K562 (cell line): ENCODE results near the gene PPP1R12C. TPM values are rescaled to one million over a fixed set of nuclear protein-coding genes. Genes with fewer than 3 reads are reported as not detected.
"Not testable (repeated sequence)": the region's sequence is repeated elsewhere in the genome, so short reads cannot be mapped to it uniquely, and the experiment has no call there.

Experiments used
- ATAC-seq: fragments of 200-7000 bp; cut with Tn5 transposase; 3 replicates; pipeline ENCODE4 v1.9.1; 2020; ENCODE audit warnings: moderate library complexity
- BruUV-seq: library from RNA; stranded (reverse); fragments of 400-500 nt; replicated peaks from 2 replicates; lab custom pipeline; 2021; lab: Mats Ljungman, UMichigan
- CTCF ChIA-PET: fragments of 300-600 bp; formaldehyde crosslinking; extraction: SDS; loops from one replicate; lab custom pipeline; 2021; ENCODE audit warnings: low intra/inter-chr PET ratio; lab: Yijun Ruan, JAX
- POLR2A ChIA-PET: fragments of 300-600, 350-650 bp; sonication (Branson Sonifier 250); formaldehyde crosslinking; extraction: SDS; loops from one replicate; lab custom pipeline; 2021; ENCODE audit warnings: antibody characterized with exemption, inconsistent platforms; lab: Yijun Ruan, JAX
- DNase-seq, 4 experiments: peaks; one replicate each; pipeline versions ENCODE4 v3.0.0 to v3.0.0-alpha.2; 2011 to 2018; ENCODE audit warnings: low spot score in 3 of 4, mixed read lengths in 3 of 4; ENCODE audit errors: extremely low read depth in 1 of 4
- FAIRE-seq: peaks from 2 replicates; lab custom pipeline; 2011; peaks lifted over from hg19 to GRCh38; lab: Jason Lieb, UNC
- H2AFZ ChIP-seq: 2 replicates; pipeline ENCODE4 v1.6.0; 2011; ENCODE audit warnings: low read depth, low read length, control low read depth, inconsistent platforms
- H3K27ac ChIP-seq: fragments of 200-600 bp; 3 replicates; pipeline ENCODE4 v1.8.0; 2011; ENCODE audit warnings: low read depth, mild to moderate bottlenecking, control low read depth, inconsistent platforms, low read length, moderate library complexity, mixed read lengths; ENCODE audit errors: extremely low read depth
- H3K27me3 ChIP-seq, 2 experiments: fragments of 300-600 bp in 1 of 2; 2 replicates in 1 of 2; 3 replicates in 1 of 2; pipeline versions ENCODE4 v1.6.0 to v1.8.0; 2011; ENCODE audit warnings: inconsistent platforms in 2 of 2, low read length in 2 of 2, mild to moderate bottlenecking in 1 of 2, mixed read lengths in 1 of 2, moderate library complexity in 1 of 2; ENCODE audit not compliant: control insufficient read depth in 2 of 2, insufficient read depth in 2 of 2
- H3K36me3 ChIP-seq: fragments of 300-600 bp; 3 replicates; pipeline ENCODE4 v1.8.0; 2011; ENCODE audit warnings: mild to moderate bottlenecking, low read length, inconsistent platforms; ENCODE audit not compliant: control insufficient read depth, insufficient read depth
- H3K4me1 ChIP-seq, 2 experiments: fragments of 200-600 bp in 1 of 2; replicated peaks in 1 of 2; 2 replicates in 1 of 2; 3 replicates in 1 of 2; pipeline versions ENCODE4 v1.5.1 to v1.8.0; 2011; ENCODE audit warnings: inconsistent platforms in 2 of 2, low read length in 2 of 2, mild to moderate bottlenecking in 1 of 2, mixed read lengths in 1 of 2, moderate library complexity in 1 of 2; ENCODE audit not compliant: control insufficient read depth in 2 of 2, insufficient read depth in 2 of 2
- H3K4me2 ChIP-seq: 2 replicates; pipeline ENCODE4 v1.6.1; 2011; ENCODE audit warnings: low read length, control low read depth, inconsistent platforms, mixed read lengths; ENCODE audit not compliant: insufficient read depth
- H3K4me3 ChIP-seq: fragments of 200-600 bp; sonication (generic), shearing (Covaris generic); 2 replicates; pipeline ENCODE4 v1.5.1; 2016; ENCODE audit warnings: control low read depth, inconsistent platforms
- H3K79me2 ChIP-seq: fragments of 200-600 bp; 3 replicates; pipeline ENCODE4 v1.8.0; 2011; ENCODE audit warnings: low read length, inconsistent platforms; ENCODE audit not compliant: control insufficient read depth, insufficient read depth
- H3K9ac ChIP-seq, 2 experiments: 2 replicates each; pipeline versions ENCODE4 v1.6.0 to v1.6.1; 2011; ENCODE audit warnings: low read depth in 2 of 2, low read length in 2 of 2, control low read depth in 1 of 2, inconsistent platforms in 1 of 2, mild to moderate bottlenecking in 1 of 2, mixed read lengths in 1 of 2; ENCODE audit not compliant: insufficient read depth in 1 of 2
- H3K9me1 ChIP-seq: one replicate; pipeline ENCODE4 v1.6.0; 2011; ENCODE audit warnings: inconsistent platforms, mild to moderate bottlenecking, low read length, moderate library complexity; ENCODE audit not compliant: control insufficient read depth, insufficient read depth
- H3K9me3 ChIP-seq: replicated peaks from 2 replicates; pipeline ENCODE4 v1.5.1; 2011; ENCODE audit warnings: low read depth, low read length, inconsistent platforms; ENCODE audit not compliant: control insufficient read depth, insufficient read depth
- H4K20me1 ChIP-seq: replicated peaks from 2 replicates; pipeline ENCODE4 v1.6.1; 2011; ENCODE audit warnings: low read length, inconsistent platforms, mixed read lengths; ENCODE audit not compliant: control insufficient read depth, insufficient read depth
- ATF3 ChIP-seq, 2 experiments: fragments of 450-650 bp in 1 of 2; sonication (generic) in 1 of 2; formaldehyde crosslinking in 1 of 2; IDR thresholded peaks in 1 of 2; conservative IDR thresholded peaks in 1 of 2; 2 replicates each; pipeline versions ENCODE4 v1.6.1 to v1.8.1; 2016 to 2023; ENCODE audit warnings: mild to moderate bottlenecking in 2 of 2, moderate library complexity in 2 of 2, inconsistent platforms in 1 of 2, missing genetic modification reagents in 1 of 2
- ZBTB40 ChIP-seq, 2 experiments: fragments of 450-650 bp in 1 of 2; sonication (generic) in 1 of 2; formaldehyde crosslinking in 1 of 2; IDR thresholded peaks; 2 replicates each; pipeline versions ENCODE4 v1.7.1 to v1.9.0; 2016 to 2022; ENCODE audit warnings: inconsistent platforms in 1 of 2, mild to moderate bottlenecking in 1 of 2, missing genetic modification reagents in 1 of 2
- WGBS: fragments of 100-300 bp; shearing (Covaris generic); methylation state at CpG from one replicate; pipeline ENCODE4 v1.1.6; 2016; ENCODE audit warnings: low coverage, mixed read lengths; ENCODE audit not compliant: insufficient coverage; ENCODE audit errors: missing lambda C conversion rate; 5-methylcytosine and 5-hydroxymethylcytosine counted together
- in situ Hi-C: fragments of 300-500 bp; cut with MboI; formaldehyde crosslinking; loops from 4 replicates; pipeline ENCODE4 v1.15.0; 2018; ENCODE audit warnings: inconsistent platforms, mixed read lengths
- intact Hi-C: fragments of 100-400 bp; cut with micrococcal nuclease; formaldehyde crosslinking; loops from 2 replicates; pipeline ENCODE4 v1.14.2; 2022
- polyA plus RNA-seq, 8 experiments: library from polyadenylated mRNA; depleted of rRNA in 4 of 8; stranded (reverse) in 5 of 8; unstranded in 3 of 8; fragments of >200 nt; fragmentation: Nextera tagmentation in 2 of 8; fragmentation: Illumina TruSeq in 1 of 8; extraction: Ambion mirVana in 2 of 8; extraction: Trizol in 1 of 8; gene quantifications; 2 replicates each; pipeline versions ENCODE4 v1.2.1 to v1.2.3, GENCODE V29; 2011 to 2014; ENCODE audit warnings: inconsistent platforms in 1 of 8, missing spikeins in 1 of 8
- total RNA-seq, 7 experiments: library from RNA; depleted of rRNA in 6 of 7; stranded (reverse); fragments of >200 nt in 6 of 7; fragmentation: Illumina TruSeq in 2 of 7; extraction: Trizol in 2 of 7; gene quantifications; 2 replicates each; pipeline versions ENCODE4 v1.2.1 to v1.2.3, GENCODE V29; 2011 to 2021; ENCODE audit warnings: low replicate concordance in 1 of 7

The PPP1R12C gene
- total and polyA plus RNA-seq, 9 of the 15 experiments (the other 6 are each of a cell fraction or from before 2014, with no cell fraction given), result 1.8 to 136 (median 33.7) TPM

GRCh38 chr19:55065516-55065915 lies 51.9 kb downstream of the PPP1R12C start:
- H3K9ac ChIP-seq; FAIRE-seq; H3K27ac ChIP-seq; H3K4me2 ChIP-seq; ATAC-seq; H3K9me1 ChIP-seq; H3K4me3 ChIP-seq; H3K9me3 ChIP-seq; in situ Hi-C loops; CTCF ChIA-PET; H4K20me1 ChIP-seq; POLR2A ChIA-PET; DNase-seq; H3K27me3 ChIP-seq; H2AFZ ChIP-seq; intact Hi-C loops; BruUV-seq; TF ChIP-seq ATF3 (CRISPR knock-in tag; conservative IDR thresholded peaks at IDR 0.05): not testable (repeated sequence)
- Histone ChIP-seq H3K4me1 (peaks cover 15 to 24% of the 10 kb centered on the region in 2 experiments; a peak in 4 of 5 replicates), H3K79me2 (peaks cover 24% of the 10 kb centered on the region), H3K36me3 (peaks cover 11% of the 10 kb centered on the region; the same call in 1 of the 3 replicates)
- WGBS, result 44% methylated on average over 9 of the region's 9 CpGs
- peak; percentile 93 for TF ChIP-seq ZBTB40 (IDR thresholded peaks at IDR 0.05)
- peak; percentile 88 for TF ChIP-seq ZBTB40 (CRISPR knock-in tag; IDR thresholded peaks at IDR 0.05)
- peak; percentile 38; the same call in 1 of the 2 replicates for TF ChIP-seq ATF3 (IDR thresholded peaks at IDR 0.05)
